Measurements from ENCODE around the gene HSPA6.
"Not testable (repeated sequence)": the region's sequence is repeated elsewhere in the genome, so short reads cannot be mapped to it uniquely, and the experiment has no call there.

- 0 out of 2 replicates have a peak, but pooled peaks have one; percentile 30 for TF ChIP-seq SPI1 (IDR thresholded peaks at IDR 0.05; ENCODE audit: low read depth, low read length)
- TF ChIP-seq TAF1 (IDR thresholded peaks at IDR 0.05; ENCODE audit: low read depth, low read length); POLR2AphosphoS5 (IDR thresholded peaks at IDR 0.05; ENCODE audit: low read depth, low read length); POLR2A (IDR thresholded peaks at IDR 0.05; ENCODE audit: low read depth, low read length); PAX5 (IDR thresholded peaks at IDR 0.05; ENCODE audit: insufficient read depth, low read length, severe bottlenecking): not testable (repeated sequence)
Observed at GRCh38 chr1:161554815-161555417, 30.6 kb downstream of the HSPA6 start.
